Measurements from ENCODE around the gene SYNE1. TPM values are rescaled to one million over a fixed set of nuclear protein-coding genes. Genes with fewer than 3 reads are reported as not detected.
"Not testable (repeated sequence)": the region's sequence is repeated elsewhere in the genome, so short reads cannot be mapped to it uniquely, and the experiment has no call there.

Gene SYNE1
- total and polyA plus RNA-seq, 9 donors: 70.4 to 279 (median 154) TPM

DNA sequence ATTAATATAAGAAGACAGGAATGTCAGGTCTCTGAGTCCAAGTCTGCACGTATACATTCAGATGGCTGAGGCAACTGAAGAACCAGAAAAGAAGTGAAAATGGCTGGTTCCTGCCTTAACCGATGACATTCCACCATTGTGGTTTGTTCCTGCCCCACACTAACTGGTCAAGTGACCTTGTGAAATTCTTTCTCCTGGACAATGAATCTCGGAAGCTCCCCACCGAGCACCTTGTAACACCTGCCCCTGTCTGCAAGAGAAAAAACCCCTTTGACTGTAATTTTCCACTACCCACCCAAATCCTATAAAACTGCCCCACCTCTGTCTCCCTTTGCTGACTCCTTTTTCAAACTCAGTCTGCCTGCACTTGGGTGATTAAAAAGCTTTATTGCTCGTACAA lies 140.4 kb downstream of the SYNE1 start:
- H3K4me1 ChIP-seq (ENCODE audit: insufficient read depth): no peaks in the 10 kb centered on the region
- H3K4me3 ChIP-seq: no peak overlapping the region
- no peak for TF ChIP-seq POLR2A (IDR thresholded peaks at IDR 0.05)
- no peak for DNase-seq
- intact Hi-C loops (cut with DNase I): no loop called here
- H3K27ac ChIP-seq: no peak overlapping the region
- no peaks in the 10 kb centered on the region for H3K27me3 ChIP-seq
- WGBS, 3 donors: 82 to 94% (median 90%) methylated on average over 5 of the region's 5 CpGs
- H3K9me3 ChIP-seq: no peaks in the 10 kb centered on the region
- no peaks in the 10 kb centered on the region for H3K36me3 ChIP-seq

DNA sequence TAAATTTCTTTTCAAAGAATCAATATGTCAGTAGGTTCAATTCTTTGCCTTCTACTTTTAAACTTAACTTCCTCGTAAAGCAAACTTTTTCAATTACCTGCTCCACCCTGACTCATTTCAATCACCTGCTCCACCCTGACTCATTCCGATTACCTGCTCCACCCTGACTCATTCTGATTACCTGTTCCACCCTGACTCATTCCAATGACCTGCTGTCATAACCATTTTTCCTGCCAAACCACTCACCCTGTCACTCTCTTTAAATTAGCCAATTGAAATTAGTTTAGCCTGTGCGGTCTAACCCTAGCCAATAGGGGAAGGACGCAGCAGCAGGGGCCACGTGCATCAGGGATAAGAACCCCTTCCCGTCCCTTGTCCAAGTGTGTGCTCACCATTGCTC lies 141.7 kb downstream of the SYNE1 start:
- H3K4me1 ChIP-seq (ENCODE audit: insufficient read depth); H3K27me3 ChIP-seq; H3K9me3 ChIP-seq; H3K4me3 ChIP-seq; intact Hi-C loops (cut with DNase I); H3K27ac ChIP-seq; DNase-seq; H3K36me3 ChIP-seq: not testable (repeated sequence)
- WGBS, 3 donors: 94 to 97% (median 94%) methylated on average over 6 of the region's 6 CpGs

DNA sequence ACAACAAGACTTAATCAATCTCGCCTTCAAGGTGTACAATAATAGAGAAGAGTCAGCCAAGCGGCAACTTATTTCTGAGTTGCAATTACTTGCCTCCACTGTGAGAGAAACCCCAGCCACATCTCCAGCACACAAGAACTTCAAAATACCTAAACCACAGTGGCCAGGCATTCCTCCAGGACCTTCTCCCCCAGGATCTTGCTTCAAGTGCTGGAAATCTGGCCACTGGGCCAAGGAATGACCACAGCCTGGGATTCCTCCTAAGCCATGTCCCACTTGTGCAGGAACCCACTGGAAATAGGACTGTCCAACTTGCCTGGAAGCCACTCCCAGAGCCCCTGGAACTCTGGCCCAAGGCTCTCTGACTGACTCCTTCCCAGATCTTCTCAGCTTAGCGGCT lies 144.9 kb downstream of the SYNE1 start:
- H3K36me3 ChIP-seq; H3K4me3 ChIP-seq; H3K4me1 ChIP-seq (ENCODE audit: insufficient read depth); H3K27me3 ChIP-seq; H3K27ac ChIP-seq; intact Hi-C loops (cut with DNase I); DNase-seq; H3K9me3 ChIP-seq: not testable (repeated sequence)
- WGBS, 3 donors: 96 to 98% (median 97%) methylated on average over 3 of the region's 3 CpGs

DNA sequence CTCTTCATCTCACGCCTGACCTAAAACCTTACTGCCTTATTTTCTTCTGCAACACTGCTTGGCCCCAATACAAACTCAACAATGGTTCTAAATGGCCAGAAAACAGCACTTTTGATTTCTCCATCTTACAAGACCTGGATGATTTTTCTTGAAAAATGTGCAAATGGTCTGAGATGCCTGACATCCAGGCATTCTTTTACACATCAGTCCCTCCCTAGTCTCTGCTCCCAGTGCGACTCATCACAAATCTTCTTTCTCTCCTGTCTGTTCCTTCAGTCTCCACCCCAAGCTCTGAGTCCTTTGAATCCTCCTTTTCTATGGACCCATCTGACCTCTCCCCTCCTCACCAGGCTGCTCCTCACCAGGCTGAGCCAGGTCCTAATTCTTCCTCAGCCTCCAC lies 145.7 kb downstream of the SYNE1 start:
- H3K27ac ChIP-seq; H3K4me1 ChIP-seq (ENCODE audit: insufficient read depth); H3K36me3 ChIP-seq; intact Hi-C loops (cut with DNase I); DNase-seq; H3K4me3 ChIP-seq; H3K9me3 ChIP-seq; H3K27me3 ChIP-seq: not testable (repeated sequence)
- 88 to 99% (median 92%) methylated on average over 2 of the region's 2 CpGs for WGBS, 3 donors

DNA sequence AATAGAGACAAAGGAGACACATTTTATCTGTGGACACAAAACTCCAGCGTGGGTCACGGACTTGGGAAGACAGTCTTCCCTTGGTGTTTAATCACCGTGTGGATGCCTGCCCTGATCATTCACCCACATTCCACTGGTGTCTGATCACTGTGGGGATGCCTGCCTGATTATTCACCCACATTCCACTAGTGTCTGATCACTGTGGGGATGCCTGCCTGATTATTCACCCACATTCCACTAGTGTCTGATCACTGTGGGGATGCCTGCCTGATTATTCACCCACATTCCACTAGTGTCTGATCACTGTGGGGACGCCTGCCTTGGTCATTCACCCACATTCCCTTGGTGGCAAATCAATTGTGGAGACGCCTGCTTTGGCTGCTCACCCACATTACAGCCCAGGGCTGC lies 146.2 kb downstream of the SYNE1 start:
- H3K27me3 ChIP-seq; DNase-seq; intact Hi-C loops (cut with DNase I); H3K27ac ChIP-seq; H3K4me1 ChIP-seq (ENCODE audit: insufficient read depth); H3K9me3 ChIP-seq; H3K36me3 ChIP-seq; H3K4me3 ChIP-seq: not testable (repeated sequence)
- WGBS, 3 donors: 66 to 89% (median 73%) methylated on average over 5 of the region's 5 CpGs

DNA sequence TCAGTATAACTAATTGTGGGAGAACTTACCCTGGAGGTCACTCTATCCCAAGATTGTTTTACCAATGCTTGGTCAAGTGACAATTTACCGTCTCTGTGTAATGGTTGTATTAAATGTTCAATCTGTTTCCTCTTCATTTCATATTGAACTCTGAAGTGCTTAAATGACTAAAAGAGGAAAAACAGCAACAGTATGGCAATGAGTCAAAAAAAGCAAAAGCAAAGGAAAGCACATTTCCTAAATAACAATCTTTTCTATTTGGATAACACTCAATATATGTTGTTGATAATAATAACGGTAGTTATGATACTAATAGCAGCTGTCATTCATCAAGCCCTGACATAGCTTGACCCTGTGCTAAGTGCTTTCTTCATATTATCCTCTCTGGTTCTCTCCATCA lies 152.4 kb downstream of the SYNE1 start:
- WGBS, 3 donors: 15 to 32% (median 17%) methylated on average over 2 of the region's 2 CpGs
- Histone ChIP-seq H3K27me3 (no peaks in the 10 kb centered on the region), H3K36me3 (no peaks in the 10 kb centered on the region), H3K27ac (no peak overlapping the region), H3K4me1 (ENCODE audit: insufficient read depth) (no peaks in the 10 kb centered on the region), H3K9me3 (no peaks in the 10 kb centered on the region), H3K4me3 (no peak overlapping the region)
- DNase-seq: no peak
- intact Hi-C loops (cut with DNase I): loop anchor here in 1 of 4 donors (10.0 kb wide), 1 partner anchor 190 kb away; no protein-coding TSS in a partner anchor
- TF ChIP-seq POLR2A (IDR thresholded peaks at IDR 0.05): no peak
- no peak for TF ChIP-seq EP300 (IDR thresholded peaks at IDR 0.05)

DNA sequence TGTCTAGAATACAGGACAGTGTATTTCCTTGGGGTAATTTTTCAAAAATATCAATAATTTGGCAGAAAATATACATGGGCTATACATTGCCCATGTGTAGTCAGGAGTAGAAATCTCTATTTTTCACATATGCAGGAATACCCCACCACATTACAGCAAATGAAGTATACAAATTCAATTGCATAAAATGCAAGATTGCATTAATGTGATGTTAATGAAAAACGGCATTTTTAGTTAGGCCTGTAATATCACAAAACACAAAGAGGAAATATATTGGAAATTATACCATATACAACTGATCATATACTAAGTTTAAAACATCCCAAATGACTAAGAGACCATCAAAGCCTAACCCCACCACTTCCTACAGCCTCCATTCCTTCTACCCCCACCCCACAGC lies 154.9 kb downstream of the SYNE1 start:
- no peak overlapping the region for H3K4me3 ChIP-seq
- no peak for DNase-seq
- no peaks in the 10 kb centered on the region for H3K36me3 ChIP-seq
- H3K27ac ChIP-seq: no peak overlapping the region
- 95 to 96% (median 96%) methylated on average over 1 of the region's 1 CpG for WGBS, 3 donors
- TF ChIP-seq EP300 (IDR thresholded peaks at IDR 0.05) (no peak), CTCF (IDR thresholded peaks at IDR 0.05) (no peak)
- intact Hi-C loops (cut with DNase I): loop anchor here in 1 of 4 donors (10.0 kb wide), 1 partner anchor 193 kb away; no protein-coding TSS in a partner anchor
- no peaks in the 10 kb centered on the region for H3K27me3 ChIP-seq
- H3K9me3 ChIP-seq: no peaks in the 10 kb centered on the region
- no peaks in the 10 kb centered on the region for H3K4me1 ChIP-seq (ENCODE audit: insufficient read depth)

Measured in ovary (tissue), 9 donors.